Measurements from ENCODE around the gene COMMD9. TPM values are rescaled to one million over a fixed set of nuclear protein-coding genes. Genes with fewer than 3 reads are reported as not detected.

The COMMD9 gene
- total and polyA plus RNA-seq, 2 experiments from 2014 or later = 22.4 to 44.1 TPM

DNA sequence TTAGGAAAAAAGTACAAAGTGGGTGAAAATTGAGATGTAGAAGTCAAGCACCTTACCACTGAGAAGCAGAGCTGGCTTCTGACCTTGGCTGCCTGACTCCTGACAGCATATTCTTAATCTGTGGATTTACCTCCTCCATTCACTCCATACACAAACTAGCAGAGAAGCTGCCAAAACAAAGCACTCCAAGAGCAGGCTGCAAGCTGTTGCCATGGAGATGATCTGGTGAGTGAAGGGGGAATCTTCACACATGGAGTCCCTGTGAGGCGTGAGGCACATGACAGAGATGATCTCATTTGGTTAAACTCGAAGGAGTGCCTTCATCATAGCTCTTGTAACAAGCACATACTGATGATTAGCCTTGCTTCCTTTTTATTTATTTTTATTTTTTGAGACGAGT is 16.1 kb downstream of the COMMD9 start:
- H3K27me3 Mint-ChIP-seq (ENCODE audit: insufficient read depth, low read depth, poor library complexity) = peaks cover 6% of the 10 kb centered on the region
- no peak for DNase-seq (ENCODE audit: low spot score)
- no peak overlapping the region for H3K27ac Mint-ChIP-seq

More for the DNA sequence above, 16.1 kb downstream of the COMMD9 start:
- no peaks in the 10 kb centered on the region for H3K9me2 ChIP-seq (ENCODE audit: insufficient read depth)
- TF ChIP-seq, protein P1, sequence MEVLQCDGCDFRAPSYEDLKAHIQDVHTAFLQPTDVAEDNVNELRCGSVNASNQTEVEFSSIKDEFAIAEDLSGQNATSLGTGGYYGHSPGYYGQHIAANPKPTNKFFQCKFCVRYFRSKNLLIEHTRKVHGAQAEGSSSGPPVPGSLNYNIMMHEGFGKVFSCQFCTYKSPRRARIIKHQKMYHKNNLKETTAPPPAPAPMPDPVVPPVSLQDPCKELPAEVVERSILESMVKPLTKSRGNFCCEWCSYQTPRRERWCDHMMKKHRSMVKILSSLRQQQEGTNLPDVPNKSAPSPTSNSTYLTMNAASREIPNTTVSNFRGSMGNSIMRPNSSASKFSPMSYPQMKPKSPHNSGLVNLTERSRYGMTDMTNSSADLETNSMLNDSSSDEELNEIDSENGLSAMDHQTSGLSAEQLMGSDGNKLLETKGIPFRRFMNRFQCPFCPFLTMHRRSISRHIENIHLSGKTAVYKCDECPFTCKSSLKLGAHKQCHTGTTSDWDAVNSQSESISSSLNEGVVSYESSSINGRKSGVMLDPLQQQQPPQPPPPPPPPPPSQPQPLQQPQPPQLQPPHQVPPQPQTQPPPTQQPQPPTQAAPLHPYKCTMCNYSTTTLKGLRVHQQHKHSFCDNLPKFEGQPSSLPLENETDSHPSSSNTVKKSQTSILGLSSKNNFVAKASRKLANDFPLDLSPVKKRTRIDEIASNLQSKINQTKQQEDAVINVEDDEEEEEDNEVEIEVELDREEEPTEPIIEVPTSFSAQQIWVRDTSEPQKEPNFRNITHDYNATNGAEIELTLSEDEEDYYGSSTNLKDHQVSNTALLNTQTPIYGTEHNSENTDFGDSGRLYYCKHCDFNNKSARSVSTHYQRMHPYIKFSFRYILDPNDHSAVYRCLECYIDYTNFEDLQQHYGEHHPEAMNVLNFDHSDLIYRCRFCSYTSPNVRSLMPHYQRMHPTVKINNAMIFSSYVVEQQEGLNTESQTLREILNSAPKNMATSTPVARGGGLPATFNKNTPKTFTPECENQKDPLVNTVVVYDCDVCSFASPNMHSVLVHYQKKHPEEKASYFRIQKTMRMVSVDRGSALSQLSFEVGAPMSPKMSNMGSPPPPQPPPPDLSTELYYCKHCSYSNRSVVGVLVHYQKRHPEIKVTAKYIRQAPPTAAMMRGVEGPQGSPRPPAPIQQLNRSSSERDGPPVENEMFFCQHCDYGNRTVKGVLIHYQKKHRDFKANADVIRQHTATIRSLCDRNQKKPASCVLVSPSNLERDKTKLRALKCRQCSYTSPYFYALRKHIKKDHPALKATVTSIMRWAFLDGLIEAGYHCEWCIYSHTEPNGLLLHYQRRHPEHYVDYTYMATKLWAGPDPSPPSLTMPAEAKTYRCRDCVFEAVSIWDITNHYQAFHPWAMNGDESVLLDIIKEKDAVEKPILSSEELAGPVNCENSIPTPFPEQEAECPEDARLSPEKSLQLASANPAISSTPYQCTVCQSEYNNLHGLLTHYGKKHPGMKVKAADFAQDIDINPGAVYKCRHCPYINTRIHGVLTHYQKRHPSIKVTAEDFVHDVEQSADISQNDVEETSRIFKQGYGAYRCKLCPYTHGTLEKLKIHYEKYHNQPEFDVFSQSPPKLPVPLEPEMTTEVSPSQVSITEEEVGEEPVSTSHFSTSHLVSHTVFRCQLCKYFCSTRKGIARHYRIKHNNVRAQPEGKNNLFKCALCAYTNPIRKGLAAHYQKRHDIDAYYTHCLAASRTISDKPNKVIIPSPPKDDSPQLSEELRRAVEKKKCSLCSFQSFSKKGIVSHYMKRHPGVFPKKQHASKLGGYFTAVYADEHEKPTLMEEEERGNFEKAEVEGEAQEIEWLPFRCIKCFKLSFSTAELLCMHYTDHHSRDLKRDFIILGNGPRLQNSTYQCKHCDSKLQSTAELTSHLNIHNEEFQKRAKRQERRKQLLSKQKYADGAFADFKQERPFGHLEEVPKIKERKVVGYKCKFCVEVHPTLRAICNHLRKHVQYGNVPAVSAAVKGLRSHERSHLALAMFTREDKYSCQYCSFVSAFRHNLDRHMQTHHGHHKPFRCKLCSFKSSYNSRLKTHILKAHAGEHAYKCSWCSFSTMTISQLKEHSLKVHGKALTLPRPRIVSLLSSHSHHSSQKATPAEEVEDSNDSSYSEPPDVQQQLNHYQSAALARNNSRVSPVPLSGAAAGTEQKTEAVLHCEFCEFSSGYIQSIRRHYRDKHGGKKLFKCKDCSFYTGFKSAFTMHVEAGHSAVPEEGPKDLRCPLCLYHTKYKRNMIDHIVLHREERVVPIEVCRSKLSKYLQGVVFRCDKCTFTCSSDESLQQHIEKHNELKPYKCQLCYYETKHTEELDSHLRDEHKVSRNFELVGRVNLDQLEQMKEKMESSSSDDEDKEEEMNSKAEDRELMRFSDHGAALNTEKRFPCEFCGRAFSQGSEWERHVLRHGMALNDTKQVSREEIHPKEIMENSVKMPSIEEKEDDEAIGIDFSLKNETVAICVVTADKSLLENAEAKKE (CRISPR knock-in tag; IDR thresholded peaks at IDR 0.05) = no peak
- TF ChIP-seq, protein P2, sequence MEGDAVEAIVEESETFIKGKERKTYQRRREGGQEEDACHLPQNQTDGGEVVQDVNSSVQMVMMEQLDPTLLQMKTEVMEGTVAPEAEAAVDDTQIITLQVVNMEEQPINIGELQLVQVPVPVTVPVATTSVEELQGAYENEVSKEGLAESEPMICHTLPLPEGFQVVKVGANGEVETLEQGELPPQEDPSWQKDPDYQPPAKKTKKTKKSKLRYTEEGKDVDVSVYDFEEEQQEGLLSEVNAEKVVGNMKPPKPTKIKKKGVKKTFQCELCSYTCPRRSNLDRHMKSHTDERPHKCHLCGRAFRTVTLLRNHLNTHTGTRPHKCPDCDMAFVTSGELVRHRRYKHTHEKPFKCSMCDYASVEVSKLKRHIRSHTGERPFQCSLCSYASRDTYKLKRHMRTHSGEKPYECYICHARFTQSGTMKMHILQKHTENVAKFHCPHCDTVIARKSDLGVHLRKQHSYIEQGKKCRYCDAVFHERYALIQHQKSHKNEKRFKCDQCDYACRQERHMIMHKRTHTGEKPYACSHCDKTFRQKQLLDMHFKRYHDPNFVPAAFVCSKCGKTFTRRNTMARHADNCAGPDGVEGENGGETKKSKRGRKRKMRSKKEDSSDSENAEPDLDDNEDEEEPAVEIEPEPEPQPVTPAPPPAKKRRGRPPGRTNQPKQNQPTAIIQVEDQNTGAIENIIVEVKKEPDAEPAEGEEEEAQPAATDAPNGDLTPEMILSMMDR (conservative IDR thresholded peaks at IDR 0.05; ENCODE audit: low read depth in 2 of 2) = no peak
- TF ChIP-seq EZH2 (IDR thresholded peaks at IDR 0.05; ENCODE audit: low read depth, unreplicated experiment) = no peak
- TF ChIP-seq, protein P3, sequence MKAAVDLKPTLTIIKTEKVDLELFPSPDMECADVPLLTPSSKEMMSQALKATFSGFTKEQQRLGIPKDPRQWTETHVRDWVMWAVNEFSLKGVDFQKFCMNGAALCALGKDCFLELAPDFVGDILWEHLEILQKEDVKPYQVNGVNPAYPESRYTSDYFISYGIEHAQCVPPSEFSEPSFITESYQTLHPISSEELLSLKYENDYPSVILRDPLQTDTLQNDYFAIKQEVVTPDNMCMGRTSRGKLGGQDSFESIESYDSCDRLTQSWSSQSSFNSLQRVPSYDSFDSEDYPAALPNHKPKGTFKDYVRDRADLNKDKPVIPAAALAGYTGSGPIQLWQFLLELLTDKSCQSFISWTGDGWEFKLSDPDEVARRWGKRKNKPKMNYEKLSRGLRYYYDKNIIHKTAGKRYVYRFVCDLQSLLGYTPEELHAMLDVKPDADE (IDR thresholded peaks at IDR 0.05) = no peak
- no peak for TF ChIP-seq NANOG (IDR thresholded peaks at IDR 0.05; ENCODE audit: borderline replicate concordance)
- no peak for TF ChIP-seq ZNF331 (CRISPR knock-in tag; IDR thresholded peaks at IDR 0.05; ENCODE audit: low read depth)
- H2AFZ ChIP-seq = no peak overlapping the region
- no peaks in the 10 kb centered on the region for H3K36me3 ChIP-seq (ENCODE audit: insufficient read depth)
- Mint-ChIP-seq H3K4me3 (no peak overlapping the region), H3K9me3 (no peaks in the 10 kb centered on the region), H3K4me1 (no peaks in the 10 kb centered on the region), H3K36me3 (ENCODE audit: low read depth) (peaks cover 9% of the 10 kb centered on the region)
- H3K27me3 ChIP-seq (ENCODE audit: insufficient read depth) = no peaks in the 10 kb centered on the region
- no peak overlapping the region for H3K4me2 ChIP-seq
- no peaks in the 10 kb centered on the region for H3F3A ChIP-seq (replicated peaks; ENCODE audit: low read depth)
- H3K79me2 ChIP-seq (replicated peaks; ENCODE audit: insufficient read depth) = no peaks in the 10 kb centered on the region
- no peak overlapping the region for H3K4me3 ChIP-seq
- no peak overlapping the region for H3K27ac ChIP-seq (ENCODE audit: low read depth)
- H4K20me1 ChIP-seq (replicated peaks; ENCODE audit: insufficient read depth) = no peaks in the 10 kb centered on the region
- no peak for ATAC-seq
- H3K4me1 ChIP-seq (ENCODE audit: insufficient read depth) = no peaks in the 10 kb centered on the region

Measured in GM23338 (cell line).